GM06990 (cell line): ENCODE data around the gene PCCA.

Source experiments
- DNase-seq: peaks from one replicate; pipeline ENCODE4 v3.0.0-alpha.2; 2011; ENCODE audit not compliant: insufficient read length; ENCODE audit errors: extremely low read depth
- H3K27me3 ChIP-seq: replicated peaks from 2 replicates; pipeline ENCODE4 v1.6.0; 2011; ENCODE audit warnings: low read length; ENCODE audit not compliant: control insufficient read depth, insufficient read depth
- H3K36me3 ChIP-seq: 2 replicates; pipeline ENCODE4 v1.5.1; 2011; ENCODE audit warnings: low read length; ENCODE audit not compliant: control insufficient read depth, insufficient read depth
- H3K4me3 ChIP-seq: replicated peaks from 2 replicates; pipeline ENCODE4 v1.5.1; 2011; ENCODE audit warnings: low read depth, mild to moderate bottlenecking, control low read depth, low read length
- TF ChIP-seq, protein P1 (sequence below): IDR thresholded peaks from 2 replicates; pipeline ENCODE4 v1.5.1; 2011; ENCODE audit warnings: low read length, control low read depth, mild to moderate bottlenecking, inconsistent platforms; ENCODE audit not compliant: insufficient read depth, poor library complexity, severe bottlenecking

PCCA gene

DNA sequence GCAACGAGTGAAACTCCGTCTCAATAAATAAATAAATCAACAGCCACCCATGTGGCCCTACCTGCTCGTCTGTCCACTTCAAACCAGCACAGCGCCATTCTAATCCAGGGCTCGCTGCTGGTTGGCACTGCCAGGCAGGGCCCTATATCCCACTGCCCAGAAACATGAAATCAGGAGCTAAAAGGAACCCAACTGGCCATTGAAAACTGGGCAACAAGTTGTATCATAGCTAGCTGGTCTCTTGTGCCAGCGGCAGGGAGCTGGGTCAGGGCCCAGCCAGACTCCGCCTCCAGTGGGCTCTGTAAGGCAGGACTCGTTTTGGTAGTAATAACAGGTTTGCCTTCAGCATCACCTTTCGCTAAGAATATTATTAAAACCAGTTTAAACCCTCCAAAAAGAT lies 460.4 kb downstream of the PCCA start:
- TF ChIP-seq, protein P1, sequence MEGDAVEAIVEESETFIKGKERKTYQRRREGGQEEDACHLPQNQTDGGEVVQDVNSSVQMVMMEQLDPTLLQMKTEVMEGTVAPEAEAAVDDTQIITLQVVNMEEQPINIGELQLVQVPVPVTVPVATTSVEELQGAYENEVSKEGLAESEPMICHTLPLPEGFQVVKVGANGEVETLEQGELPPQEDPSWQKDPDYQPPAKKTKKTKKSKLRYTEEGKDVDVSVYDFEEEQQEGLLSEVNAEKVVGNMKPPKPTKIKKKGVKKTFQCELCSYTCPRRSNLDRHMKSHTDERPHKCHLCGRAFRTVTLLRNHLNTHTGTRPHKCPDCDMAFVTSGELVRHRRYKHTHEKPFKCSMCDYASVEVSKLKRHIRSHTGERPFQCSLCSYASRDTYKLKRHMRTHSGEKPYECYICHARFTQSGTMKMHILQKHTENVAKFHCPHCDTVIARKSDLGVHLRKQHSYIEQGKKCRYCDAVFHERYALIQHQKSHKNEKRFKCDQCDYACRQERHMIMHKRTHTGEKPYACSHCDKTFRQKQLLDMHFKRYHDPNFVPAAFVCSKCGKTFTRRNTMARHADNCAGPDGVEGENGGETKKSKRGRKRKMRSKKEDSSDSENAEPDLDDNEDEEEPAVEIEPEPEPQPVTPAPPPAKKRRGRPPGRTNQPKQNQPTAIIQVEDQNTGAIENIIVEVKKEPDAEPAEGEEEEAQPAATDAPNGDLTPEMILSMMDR = no peak
- no peak for DNase-seq
- no peak overlapping the region for H3K4me3 ChIP-seq
- H3K27me3 ChIP-seq = no peaks in the 10 kb centered on the region
- no peaks in the 10 kb centered on the region for H3K36me3 ChIP-seq

DNA sequence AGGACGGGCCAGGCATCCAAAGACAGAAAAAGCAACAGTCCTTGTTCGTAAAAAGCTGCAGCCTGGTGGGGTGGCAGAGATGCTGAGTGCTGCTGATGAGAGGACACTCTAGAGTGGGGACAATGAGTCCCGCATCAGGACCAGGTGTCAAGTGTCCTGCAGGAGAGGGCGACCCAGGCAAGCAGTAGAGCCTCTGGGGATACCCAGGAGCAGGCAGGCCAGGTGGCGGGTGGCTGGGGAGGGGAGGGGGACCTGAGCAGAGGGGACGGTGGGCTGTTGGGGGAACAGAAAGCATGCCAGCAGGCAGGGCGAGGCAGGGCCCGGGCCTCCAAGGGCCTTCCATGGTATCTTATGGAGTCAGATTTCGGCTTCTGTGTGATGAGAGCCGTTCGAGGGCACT lies 463.9 kb downstream of the PCCA start:
- no peak overlapping the region for H3K4me3 ChIP-seq
- DNase-seq = no peak
- H3K36me3 ChIP-seq = no peaks in the 10 kb centered on the region
- no peaks in the 10 kb centered on the region for H3K27me3 ChIP-seq
- TF ChIP-seq, protein P1 = no peak

DNA sequence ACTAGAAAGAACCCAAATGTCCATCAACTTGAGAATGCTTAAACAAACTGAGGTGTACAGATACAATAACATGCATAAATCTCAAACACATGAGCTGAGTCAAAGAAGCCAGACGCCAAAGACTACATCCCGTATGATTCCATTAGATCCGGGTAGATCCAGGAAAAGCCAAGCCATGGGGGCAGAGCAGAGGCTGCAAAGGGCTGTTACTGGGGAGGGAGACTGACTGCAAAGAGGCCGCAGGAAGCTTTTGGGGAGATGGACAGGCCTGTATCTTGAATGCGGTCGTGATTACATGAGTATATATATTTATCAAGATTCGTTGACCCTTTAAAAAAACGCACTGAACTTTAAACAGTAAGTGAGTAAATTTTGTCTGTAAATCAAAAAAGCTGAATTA lies 471.0 kb downstream of the PCCA start:
- TF ChIP-seq, protein P1 = no peak
- no peak overlapping the region for H3K4me3 ChIP-seq
- no peak for DNase-seq
- H3K27me3 ChIP-seq = no peaks in the 10 kb centered on the region
- H3K36me3 ChIP-seq = no peaks in the 10 kb centered on the region

DNA sequence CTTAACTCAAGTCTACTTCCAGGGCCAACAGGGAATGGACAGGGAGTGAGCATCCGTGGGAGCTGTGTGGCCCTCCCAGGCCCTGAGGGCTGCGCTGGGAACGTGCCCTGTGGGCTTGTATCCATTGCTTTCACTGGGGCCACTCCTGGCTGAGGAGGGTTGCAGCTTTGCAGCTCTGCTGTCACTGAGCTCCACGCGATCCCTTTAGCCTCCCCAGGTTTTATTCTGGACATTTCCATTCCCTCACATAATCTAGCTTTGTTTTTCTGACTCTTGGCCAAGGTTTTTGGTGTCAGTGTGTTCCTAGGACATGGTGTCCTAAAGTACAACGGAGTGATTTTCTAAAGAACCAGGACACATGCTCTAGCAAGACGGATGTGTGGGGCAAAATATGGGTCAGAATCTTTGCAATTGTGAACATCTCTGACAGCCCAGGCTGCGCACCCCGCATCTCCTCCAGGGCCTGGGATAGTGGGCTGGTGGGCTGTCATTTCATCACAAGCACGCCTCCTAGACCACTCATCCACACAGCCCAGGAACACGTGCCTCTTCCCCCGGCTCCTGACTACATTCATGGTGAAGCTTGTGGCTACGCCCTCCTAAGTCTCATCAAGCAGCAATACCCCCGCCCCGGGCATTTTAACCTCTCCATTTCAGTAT lies 471.7 kb downstream of the PCCA start:
- Histone ChIP-seq H3K4me3 (no peak overlapping the region), H3K36me3 (no peaks in the 10 kb centered on the region), H3K27me3 (no peaks in the 10 kb centered on the region)
- DNase-seq = no peak
- TF ChIP-seq, protein P1 = no peak

DNA sequence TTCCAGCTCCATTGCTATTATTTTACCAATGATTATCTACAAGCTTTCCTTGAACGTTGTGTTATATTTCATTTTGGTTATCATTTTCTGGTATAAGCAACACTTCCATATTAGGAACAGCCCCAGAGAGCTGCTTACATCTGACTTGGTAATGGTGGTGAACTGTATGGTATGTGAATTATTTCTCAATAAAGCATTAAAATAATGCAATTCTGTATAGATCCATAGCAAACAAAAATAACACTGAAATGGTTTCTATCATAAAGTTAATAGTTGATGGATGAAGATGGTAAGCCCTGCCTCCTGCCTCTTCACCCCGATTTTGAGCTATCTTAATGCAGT lies 472.2 kb downstream of the PCCA start:
- Histone ChIP-seq H3K27me3 (no peaks in the 10 kb centered on the region), H3K36me3 (no peaks in the 10 kb centered on the region), H3K4me3 (no peak overlapping the region)
- TF ChIP-seq, protein P1 = no peak
- no peak for DNase-seq
